GM21723 (cell line): Measurements from ENCODE around the gene STAT5A.
"Not testable (repeated sequence)": the region's sequence is repeated elsewhere in the genome, so short reads cannot be mapped to it uniquely, and the experiment has no call there.

Source experiments
- ATAC-seq: cut with Tn5 transposase; IDR thresholded peaks from one replicate; pipeline ENCODE4 v1.9.1; 2021; ENCODE audit warnings: mild to moderate bottlenecking, moderate library complexity; ENCODE audit not compliant: unreplicated experiment

The STAT5A gene

GRCh38 chr17:42359133-42359532 is 70.8 kb downstream of the STAT5A start:
- ATAC-seq, result no peak

GRCh38 chr17:42360388-42360787 is 72.1 kb downstream of the STAT5A start:
- not testable (repeated sequence) for ATAC-seq
